ENCODE data around the gene FPGS. TPM values are rescaled to one million over a fixed set of nuclear protein-coding genes. Genes with fewer than 3 reads are reported as not detected.

Gene FPGS
- total RNA-seq, 4 donors from 2014 or later, result 58.5 to 78.0 (median 62.1) TPM

GRCh38 chr9:127796852-127797370, 5.8 kb upstream of the FPGS start:
- peak; percentile 38 to 45 for DNase-seq
- TF ChIP-seq CTCF (IDR thresholded peaks at IDR 0.05), result no peak
- TF ChIP-seq POLR2A (IDR thresholded peaks at IDR 0.05), result no peak
- intact Hi-C loops (cut with DNase I), result no loop called here
- Histone ChIP-seq H3K4me1 (peaks cover 13 to 26% of the 10 kb centered on the region in 2 donors), H3K36me3 (peaks cover 0 to 6% of the 10 kb centered on the region in 2 donors), H3K27me3 (no peaks in the 10 kb centered on the region), H3K9me3 (no peaks in the 10 kb centered on the region), H3K4me3 (replicated peaks in 1 of 3) (no peak overlapping the region), H3K27ac (peak overlapping the region; percentile 15 to 35 (median 17))
- WGBS, 2 donors, result 22 to 23% methylated on average over 11 of the region's 11 CpGs

- DNase-seq, result no peak
- H3K9me3 ChIP-seq, result no peaks in the 10 kb centered on the region
- peaks cover 3 to 6% of the 10 kb centered on the region in 2 donors for H3K36me3 ChIP-seq
- 37 to 45% methylated on average over 8 to 9 of the region's 10 CpGs for WGBS, 2 donors
- TF ChIP-seq POLR2A (IDR thresholded peaks at IDR 0.05) (no peak), CTCF (IDR thresholded peaks at IDR 0.05) (peak in 3 of 6 experiments; percentile 9 to 45 (median 34))
- intact Hi-C loops (cut with DNase I), result no loop called here
- peak overlapping the region; percentile 76 to 91 (median 88) for H3K27ac ChIP-seq
- no peaks in the 10 kb centered on the region for H3K27me3 ChIP-seq
- H3K4me1 ChIP-seq, result peaks cover 15 to 31% of the 10 kb centered on the region in 2 donors
- peak overlapping the region in 2 of 3 donors; percentile 16 to 64 for H3K4me3 ChIP-seq (replicated peaks in 1 of 3)
These were observed 617 bp upstream of the FPGS start for GRCh38 chr9:127801955-127802575.

GRCh38 chr9:127803507-127804352, 1.0 kb downstream of the FPGS start:
- Histone ChIP-seq H3K4me1 (peaks cover 11 to 28% of the 10 kb centered on the region in 2 donors), H3K27ac (peak overlapping the region; percentile 53 to 91 (median 76)), H3K27me3 (no peaks in the 10 kb centered on the region), H3K4me3 (replicated peaks in 1 of 3) (peak overlapping the region; percentile 8 to 64 (median 44)), H3K9me3 (no peaks in the 10 kb centered on the region), H3K36me3 (peaks cover 14 to 22% of the 10 kb centered on the region in 2 donors)
- 34 to 50% methylated on average over 13 to 18 of the region's 18 CpGs for WGBS, 2 donors
- intact Hi-C loops (cut with DNase I), result no loop called here
- TF ChIP-seq POLR2A (IDR thresholded peaks at IDR 0.05), result no peak
- TF ChIP-seq CTCF (IDR thresholded peaks at IDR 0.05), result no peak
- DNase-seq, result peak; percentile 46 to 52

- Histone ChIP-seq H3K4me3 (replicated peaks in 1 of 3) (no peak overlapping the region), H3K27ac (no peak overlapping the region), H3K27me3 (no peaks in the 10 kb centered on the region), H3K36me3 (peaks cover 14 to 22% of the 10 kb centered on the region in 2 donors), H3K4me1 (peaks cover 11 to 28% of the 10 kb centered on the region in 2 donors), H3K9me3 (no peaks in the 10 kb centered on the region)
- WGBS, 2 donors, result 71 to 75% methylated on average over 8 of the region's 8 CpGs
- intact Hi-C loops (cut with DNase I), result no loop called here
- TF ChIP-seq POLR2A (IDR thresholded peaks at IDR 0.05), result no peak
- peak in 1 of 6 experiments; percentile 21 for TF ChIP-seq CTCF (IDR thresholded peaks at IDR 0.05)
- no peak for DNase-seq
These were observed 2.9 kb downstream of the FPGS start for GRCh38 chr9:127805620-127806019.
